Peyer's patch (tissue), 4 donors: ENCODE results near the gene MTARC1. TPM values are rescaled to one million over a fixed set of nuclear protein-coding genes. Genes with fewer than 3 reads are reported as not detected.

Experiments
- DNase-seq, 3 donors: peaks; one replicate each; pipeline ENCODE4 v3.0.0-alpha.2; 2017 to 2019
- H3K27ac ChIP-seq, 4 donors: fragments of 200-600 bp; sonication (generic); one replicate each; pipeline ENCODE4 v1.5.1; 2016 to 2019
- H3K27me3 ChIP-seq, 2 donors: fragments of 200-600 bp; sonication (generic); one replicate each; pipeline ENCODE4 v1.5.1; 2019
- H3K36me3 ChIP-seq, 3 donors: fragments of 200-600 bp; sonication (generic); one replicate each; pipeline ENCODE4 v1.5.1; 2016 to 2019
- H3K4me1 ChIP-seq, 4 donors: fragments of 200-600 bp; sonication (generic); one replicate each; pipeline ENCODE4 v1.5.1; 2016 to 2019
- H3K4me3 ChIP-seq, 4 donors: fragments of 200-600 bp; sonication (generic); 1 replicate in 3 of 4; 2 replicates in 1 of 4; pipeline ENCODE4 v1.5.1; 2016 to 2019; ENCODE audit warnings: mild to moderate bottlenecking in 1 of 4
- H3K9me3 ChIP-seq, 4 donors: fragments of 200-600 bp; sonication (generic); one replicate each; pipeline ENCODE4 v1.5.1; 2016 to 2019; ENCODE audit warnings: mild to moderate bottlenecking in 1 of 4
- POLR2A ChIP-seq, 2 donors: fragments of 450-650 bp; IDR thresholded peaks; one replicate each; pipeline ENCODE4 v1.5.1; 2017; ENCODE audit warnings: antibody characterized with exemption in 2 of 2, mild to moderate bottlenecking in 2 of 2, moderate library complexity in 2 of 2
- total RNA-seq, 4 donors: library from RNA; depleted of rRNA; stranded (reverse); fragments of >200 nt; gene quantifications; one replicate each; pipeline ENCODE4 v1.1.0, GENCODE V29; 2016
- TF ChIP-seq, protein P1 (sequence below), 6 experiments: fragments of 450-650 bp in 4 of 6; fragments of 200-600 bp in 2 of 6; sonication (generic) in 1 of 6; IDR thresholded peaks; one replicate each; pipeline ENCODE4 v1.5.1; 2017 to 2019; ENCODE audit warnings: antibody characterized with exemption in 6 of 6, mild to moderate bottlenecking in 3 of 6, moderate library complexity in 1 of 6

MTARC1 gene
- total RNA-seq, 4 donors from 2014 or later, result 3.3 to 7.8 (median 5.8) TPM

DNA sequence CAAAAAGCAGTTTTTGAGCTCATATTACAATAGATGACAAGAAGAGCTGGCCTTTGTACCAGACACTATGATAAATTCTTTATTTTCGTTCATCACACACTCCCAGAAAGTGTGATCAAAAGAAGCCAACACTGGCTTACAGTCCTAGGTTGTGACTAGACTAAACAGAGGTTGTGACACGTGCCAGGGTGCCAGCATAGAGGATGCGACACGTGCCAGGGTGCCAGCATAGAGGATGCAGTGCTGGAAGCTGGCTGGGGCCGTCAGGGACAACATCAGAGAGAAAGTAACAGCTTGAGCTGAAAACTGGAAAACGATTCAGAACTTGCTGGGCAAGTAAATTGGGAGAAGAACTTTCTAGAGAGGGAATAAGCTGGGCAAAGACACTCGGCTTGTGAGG lies 2.2 kb downstream of the MTARC1 start:
- Histone ChIP-seq H3K4me3 (no peak overlapping the region), H3K4me1 (peaks cover 0 to 16% (median 0%) of the 10 kb centered on the region in 4 donors), H3K9me3 (no peaks in the 10 kb centered on the region), H3K36me3 (no peaks in the 10 kb centered on the region), H3K27ac (no peak overlapping the region), H3K27me3 (no peaks in the 10 kb centered on the region)
- no peak for TF ChIP-seq POLR2A (IDR thresholded peaks at IDR 0.05)
- TF ChIP-seq, protein P1, sequence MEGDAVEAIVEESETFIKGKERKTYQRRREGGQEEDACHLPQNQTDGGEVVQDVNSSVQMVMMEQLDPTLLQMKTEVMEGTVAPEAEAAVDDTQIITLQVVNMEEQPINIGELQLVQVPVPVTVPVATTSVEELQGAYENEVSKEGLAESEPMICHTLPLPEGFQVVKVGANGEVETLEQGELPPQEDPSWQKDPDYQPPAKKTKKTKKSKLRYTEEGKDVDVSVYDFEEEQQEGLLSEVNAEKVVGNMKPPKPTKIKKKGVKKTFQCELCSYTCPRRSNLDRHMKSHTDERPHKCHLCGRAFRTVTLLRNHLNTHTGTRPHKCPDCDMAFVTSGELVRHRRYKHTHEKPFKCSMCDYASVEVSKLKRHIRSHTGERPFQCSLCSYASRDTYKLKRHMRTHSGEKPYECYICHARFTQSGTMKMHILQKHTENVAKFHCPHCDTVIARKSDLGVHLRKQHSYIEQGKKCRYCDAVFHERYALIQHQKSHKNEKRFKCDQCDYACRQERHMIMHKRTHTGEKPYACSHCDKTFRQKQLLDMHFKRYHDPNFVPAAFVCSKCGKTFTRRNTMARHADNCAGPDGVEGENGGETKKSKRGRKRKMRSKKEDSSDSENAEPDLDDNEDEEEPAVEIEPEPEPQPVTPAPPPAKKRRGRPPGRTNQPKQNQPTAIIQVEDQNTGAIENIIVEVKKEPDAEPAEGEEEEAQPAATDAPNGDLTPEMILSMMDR (IDR thresholded peaks at IDR 0.05), result no peak
- no peak for DNase-seq

DNA sequence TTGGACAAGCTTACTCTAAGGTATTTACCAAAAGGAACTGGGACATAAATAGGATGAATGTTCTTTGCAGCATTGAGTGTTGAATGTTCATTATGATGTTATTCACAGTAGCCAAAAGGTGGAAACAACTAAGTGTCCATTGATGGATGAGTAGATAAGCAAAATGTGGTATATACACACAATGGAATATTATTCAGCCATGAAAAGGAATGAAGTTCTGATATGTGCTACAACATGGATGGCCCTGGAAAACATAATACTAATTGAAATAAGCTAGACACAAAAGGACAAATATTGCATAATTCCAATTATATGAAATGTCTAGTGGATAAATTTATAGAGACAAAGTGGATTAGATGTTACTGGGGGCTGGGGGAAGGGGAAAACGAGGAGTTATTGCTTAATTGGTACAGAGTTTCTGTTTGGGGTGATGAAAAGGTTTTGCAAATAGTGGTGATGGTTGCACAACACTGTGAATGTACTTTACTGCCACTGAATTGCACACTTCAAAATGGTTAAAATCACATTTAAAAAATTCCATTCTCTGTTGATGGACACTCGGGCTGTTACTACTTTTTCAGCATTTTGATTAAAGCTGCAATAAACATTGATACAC lies 2.9 kb downstream of the MTARC1 start:
- Histone ChIP-seq H3K4me3 (no peak overlapping the region), H3K9me3 (no peaks in the 10 kb centered on the region), H3K27ac (no peak overlapping the region), H3K4me1 (peaks cover 0 to 16% (median 0%) of the 10 kb centered on the region in 4 donors), H3K36me3 (no peaks in the 10 kb centered on the region), H3K27me3 (no peaks in the 10 kb centered on the region)
- no peak for DNase-seq
- TF ChIP-seq, protein P1 (IDR thresholded peaks at IDR 0.05), result no peak
- no peak for TF ChIP-seq POLR2A (IDR thresholded peaks at IDR 0.05)

DNA sequence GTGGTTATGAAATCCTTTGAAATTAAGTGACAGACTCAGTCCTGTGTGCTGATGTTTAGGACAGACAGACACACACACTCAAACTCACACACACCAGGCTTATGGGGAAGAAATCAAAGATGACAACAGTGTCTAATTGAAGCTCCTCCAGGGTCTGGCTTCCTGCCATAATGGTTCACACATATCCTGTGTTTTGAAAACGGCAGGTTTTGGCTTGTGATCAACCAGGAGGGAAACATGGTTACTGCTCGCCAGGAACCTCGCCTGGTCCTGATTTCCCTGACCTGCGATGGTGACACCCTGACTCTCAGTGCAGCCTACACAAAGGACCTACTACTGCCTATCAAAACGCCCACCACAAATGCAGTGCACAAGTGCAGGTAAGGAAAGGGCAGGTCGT lies 4.6 kb downstream of the MTARC1 start:
- Histone ChIP-seq H3K27ac (peak overlapping the region in 1 of 4 donors; percentile 1), H3K9me3 (no peaks in the 10 kb centered on the region), H3K4me1 (peaks cover 0 to 16% (median 0%) of the 10 kb centered on the region in 4 donors), H3K4me3 (no peak overlapping the region), H3K36me3 (no peaks in the 10 kb centered on the region), H3K27me3 (no peaks in the 10 kb centered on the region)
- no peak for DNase-seq
- TF ChIP-seq POLR2A (IDR thresholded peaks at IDR 0.05), result no peak
- TF ChIP-seq, protein P1 (IDR thresholded peaks at IDR 0.05), result no peak

DNA sequence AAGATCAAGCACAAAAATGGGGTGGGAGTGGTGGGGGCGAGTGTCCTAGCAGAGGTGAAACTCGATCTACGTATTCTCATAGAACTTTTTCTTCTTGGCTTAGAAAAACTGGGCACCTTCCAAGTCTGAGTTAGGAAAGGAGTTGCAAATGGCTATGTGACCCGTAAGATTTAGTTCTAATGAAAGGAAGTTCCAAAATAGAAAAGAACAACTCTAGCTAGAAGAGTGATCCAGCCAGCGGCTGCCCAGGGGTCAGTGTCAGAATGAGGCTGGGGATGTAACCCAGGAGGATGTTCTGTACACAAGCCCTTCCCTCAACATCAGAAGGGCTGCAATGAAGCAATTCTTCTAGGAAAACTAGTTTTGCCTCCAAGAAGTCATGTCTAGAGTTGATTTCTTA lies 5.2 kb downstream of the MTARC1 start:
- DNase-seq, result no peak
- H3K9me3 ChIP-seq, result no peaks in the 10 kb centered on the region
- no peaks in the 10 kb centered on the region for H3K27me3 ChIP-seq
- H3K36me3 ChIP-seq, result no peaks in the 10 kb centered on the region
- H3K27ac ChIP-seq, result peak overlapping the region in 1 of 4 donors; percentile 1
- TF ChIP-seq POLR2A (IDR thresholded peaks at IDR 0.05), result no peak
- TF ChIP-seq, protein P1 (IDR thresholded peaks at IDR 0.05), result no peak
- no peak overlapping the region for H3K4me3 ChIP-seq
- peaks cover 0 to 16% (median 0%) of the 10 kb centered on the region in 4 donors for H3K4me1 ChIP-seq

DNA sequence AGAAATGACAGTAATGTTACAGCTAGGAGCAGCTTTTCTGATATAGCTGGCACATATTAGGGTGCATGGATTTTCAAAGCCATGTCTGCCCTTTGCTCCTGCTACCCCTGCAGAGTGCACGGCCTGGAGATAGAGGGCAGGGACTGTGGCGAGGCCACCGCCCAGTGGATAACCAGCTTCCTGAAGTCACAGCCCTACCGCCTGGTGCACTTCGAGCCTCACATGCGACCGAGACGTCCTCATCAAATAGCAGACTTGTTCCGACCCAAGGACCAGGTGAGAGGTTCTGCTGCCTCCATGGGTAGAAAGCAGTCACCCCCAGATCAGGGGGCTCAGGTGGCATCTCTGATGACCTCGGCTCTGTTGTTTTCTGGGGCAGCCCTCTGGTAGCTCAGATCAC lies 9.8 kb downstream of the MTARC1 start:
- TF ChIP-seq POLR2A (IDR thresholded peaks at IDR 0.05), result no peak
- TF ChIP-seq, protein P1 (IDR thresholded peaks at IDR 0.05), result peak in 2 of 6 experiments; percentile 5 to 26
- peak in 1 of 3 donors; percentile 63 for DNase-seq
- Histone ChIP-seq H3K36me3 (no peaks in the 10 kb centered on the region), H3K27me3 (no peaks in the 10 kb centered on the region), H3K4me1 (peaks cover 0 to 3% (median 0%) of the 10 kb centered on the region in 4 donors), H3K27ac (no peak overlapping the region), H3K4me3 (no peak overlapping the region), H3K9me3 (no peaks in the 10 kb centered on the region)
